Stimulated activated CD4-positive, alpha-beta T cell treated with anti-CD3 and anti-CD28 coated beads, Interleukin-4, amount 100 ng/mL, for 1 hour (primary cell): ENCODE measurements around the gene TRAK1.

ENCODE experiments used
- DNase-seq: peaks from one replicate; pipeline ENCODE4 v3.0.0-alpha.2; 2020

Gene TRAK1

DNA sequence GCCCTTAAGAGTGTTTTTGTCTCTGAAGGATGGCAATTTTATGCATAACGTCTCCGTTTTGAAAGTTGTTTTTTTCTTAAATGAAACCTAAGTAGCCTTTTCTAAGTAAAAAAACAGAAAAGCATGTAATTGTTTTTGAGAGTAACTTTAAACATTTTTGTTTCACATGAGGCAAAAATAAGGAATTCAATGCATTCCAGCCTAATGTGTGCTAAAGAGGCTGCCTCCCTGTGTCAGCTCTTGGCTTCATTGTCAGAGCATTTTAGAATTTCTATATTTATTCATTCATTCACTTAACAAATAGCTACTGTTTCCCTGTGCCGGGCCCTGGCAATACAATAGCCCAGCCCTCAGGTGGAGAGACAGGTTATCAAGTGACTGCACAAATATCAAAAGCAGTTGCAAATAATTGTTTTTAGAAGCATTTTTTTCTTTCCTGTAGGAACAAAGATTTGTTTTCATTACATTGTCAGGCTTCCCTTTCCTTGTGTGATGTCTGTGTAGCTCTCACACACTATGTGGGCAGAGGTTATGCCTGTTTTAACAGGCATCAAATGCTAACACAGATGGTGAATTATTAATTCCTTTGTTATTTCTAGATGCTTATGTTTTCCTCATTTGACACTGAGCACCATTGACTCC, 93.0 kb downstream of the TRAK1 start:
- DNase-seq: no peak

DNA sequence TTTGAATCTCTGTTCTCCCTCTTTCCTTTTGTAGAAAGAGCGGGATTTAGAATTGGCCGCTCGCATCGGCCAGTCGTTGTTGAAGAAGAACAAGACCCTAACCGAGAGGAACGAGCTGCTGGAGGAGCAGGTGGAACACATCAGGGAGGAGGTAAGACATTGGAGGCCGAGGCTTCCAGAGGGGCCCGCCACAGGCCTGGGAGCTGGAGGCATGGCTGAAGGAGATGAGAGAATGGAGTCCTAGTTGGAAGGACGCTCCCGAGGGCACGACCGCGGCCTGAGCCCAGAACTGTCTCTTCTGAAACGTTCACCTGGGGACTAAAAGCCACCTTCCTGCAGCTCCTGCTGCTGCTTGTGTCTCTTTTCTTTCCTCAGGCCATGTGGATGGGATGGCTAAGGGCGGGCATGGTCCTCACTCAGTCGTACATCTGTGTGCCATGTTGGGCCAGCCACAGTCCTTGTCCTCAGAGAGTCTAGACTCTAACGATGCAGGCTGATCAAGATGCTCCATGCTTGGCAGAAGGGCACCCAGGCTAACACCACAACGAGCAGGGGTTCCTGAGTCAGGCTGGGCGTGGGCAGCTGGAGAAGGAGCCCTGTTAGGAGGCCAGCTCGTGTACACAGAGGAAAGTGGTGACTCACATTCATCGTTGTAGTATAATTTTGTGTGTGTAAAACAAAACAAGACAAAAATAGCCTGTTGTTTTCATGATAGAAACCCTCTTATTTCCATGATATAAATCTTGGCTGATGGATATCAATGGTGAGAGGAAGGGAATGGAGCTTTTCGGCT, 93.7 kb downstream of the TRAK1 start:
- no peak for DNase-seq

- DNase-seq: no peak
Observed at GRCh38 chr3:42187936-42188335, 96.8 kb downstream of the TRAK1 start.

GRCh38 chr3:42188376-42188775, 97.2 kb downstream of the TRAK1 start:
- no peak for DNase-seq

DNA sequence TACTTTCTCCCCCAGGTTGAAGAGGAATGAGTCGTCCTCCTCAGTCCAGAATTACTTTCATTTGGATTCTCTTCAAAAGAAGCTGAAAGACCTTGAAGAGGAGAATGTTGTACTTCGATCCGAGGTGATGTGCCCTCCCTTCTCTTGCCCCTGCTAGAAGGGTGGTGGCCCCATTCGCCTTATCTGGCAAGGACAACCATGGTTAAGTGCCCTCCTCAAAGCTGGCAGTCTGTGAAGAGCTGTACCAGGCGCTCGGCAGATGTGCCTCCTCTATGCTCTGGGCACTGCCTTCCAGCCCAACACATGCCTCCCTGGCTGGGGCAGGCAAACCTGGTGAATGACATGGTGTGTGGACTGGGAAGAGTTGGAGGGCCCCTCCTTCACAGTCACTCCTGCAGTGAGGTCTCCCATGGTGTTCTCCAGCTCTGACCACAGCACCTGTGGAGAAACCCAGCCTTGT, 97.9 kb downstream of the TRAK1 start:
- no peak for DNase-seq

DNA sequence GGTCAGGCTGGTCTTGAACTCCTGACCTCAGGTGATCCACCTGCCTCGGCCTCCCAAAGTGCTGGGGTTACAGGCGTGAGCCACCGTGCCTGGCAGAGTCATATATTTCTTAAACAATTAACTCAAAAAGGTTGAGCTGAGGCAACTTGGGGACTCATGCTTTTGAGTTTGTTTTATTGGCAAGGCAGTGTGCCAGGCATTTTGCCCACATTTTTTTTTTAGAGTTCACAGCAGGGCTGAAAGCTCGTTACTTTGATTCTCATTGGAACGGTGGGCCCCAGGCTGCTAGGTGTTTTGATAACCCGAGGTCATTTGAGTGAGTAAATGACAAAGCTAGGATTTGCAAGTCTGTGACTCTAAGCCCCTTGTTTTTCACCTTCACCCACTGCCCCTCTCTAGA, 98.6 kb downstream of the TRAK1 start:
- DNase-seq: no peak

DNA sequence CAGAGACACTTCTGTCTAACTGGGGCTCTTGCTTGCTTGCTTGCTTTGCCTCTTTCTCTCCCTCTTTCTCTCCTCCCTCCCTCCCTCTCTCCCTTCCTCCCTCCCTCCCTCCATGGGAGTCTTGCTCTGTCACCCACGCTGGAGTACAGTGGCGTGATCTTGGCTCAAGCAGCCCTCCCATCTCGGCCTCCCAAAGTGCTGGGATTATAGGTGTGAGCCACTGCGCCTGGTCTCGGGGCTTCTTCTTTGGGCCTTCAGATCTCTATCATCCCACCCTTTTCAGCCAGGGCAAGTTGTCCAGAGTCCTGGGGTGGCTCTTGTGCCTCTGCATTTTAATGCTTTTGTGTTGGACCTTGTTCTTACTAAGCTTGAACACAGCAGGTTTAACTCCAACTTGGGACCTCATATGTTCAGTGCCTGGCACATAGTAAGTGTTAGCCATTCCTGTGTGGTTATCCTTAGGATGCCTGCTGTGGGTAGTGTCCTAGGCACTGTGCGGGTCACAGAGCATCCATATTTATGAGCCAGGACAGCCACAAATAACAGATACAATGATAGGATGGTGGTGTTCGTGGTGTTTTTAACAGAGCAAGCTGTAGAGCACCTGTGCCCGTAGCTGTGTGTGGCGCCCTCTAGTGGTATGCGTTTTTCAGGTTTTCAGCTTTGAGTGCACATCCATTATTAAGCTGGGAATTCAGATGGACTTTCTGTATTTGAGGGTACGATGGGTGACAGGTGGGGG, 99.7 kb downstream of the TRAK1 start:
- peak; percentile 60 for DNase-seq

- no peak for DNase-seq
Observed at GRCh38 chr3:42191443-42191747, 100.2 kb downstream of the TRAK1 start.

- no peak for DNase-seq
Observed at GRCh38 chr3:42192334-42193200, 101.4 kb downstream of the TRAK1 start.

DNA sequence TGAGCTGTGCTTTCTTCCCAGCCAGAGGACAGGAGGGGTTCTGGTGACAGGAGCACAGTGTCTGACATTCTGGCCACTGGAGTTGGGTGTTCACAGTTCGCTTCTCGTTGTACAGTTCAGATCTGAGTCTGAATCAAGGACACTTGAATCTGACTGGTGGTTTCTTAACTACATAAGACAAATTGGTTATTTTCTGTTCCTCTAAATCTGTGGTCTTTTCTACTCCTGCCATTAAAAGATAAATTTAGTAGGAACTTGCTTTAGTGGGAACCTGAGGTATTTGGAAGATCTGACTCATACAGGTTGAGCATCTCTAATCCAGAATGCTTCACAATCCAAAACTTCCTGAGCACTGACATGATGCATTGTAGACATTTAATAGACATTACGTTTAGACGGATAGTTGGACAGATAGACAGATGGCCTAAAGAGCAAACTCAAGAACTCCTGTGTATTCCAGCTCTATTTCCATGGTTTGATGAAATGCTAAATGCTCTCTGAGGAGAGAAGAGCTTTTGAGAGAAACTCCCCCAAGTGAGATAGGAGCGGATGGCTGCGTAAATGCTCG, 103.9 kb downstream of the TRAK1 start:
- no peak for DNase-seq

- no peak for DNase-seq
Observed at GRCh38 chr3:42195879-42196330, 104.7 kb downstream of the TRAK1 start.

GRCh38 chr3:42198709-42199108, 107.6 kb downstream of the TRAK1 start:
- DNase-seq: no peak

GRCh38 chr3:42202217-42202865, 111.2 kb downstream of the TRAK1 start:
- no peak for DNase-seq

DNA sequence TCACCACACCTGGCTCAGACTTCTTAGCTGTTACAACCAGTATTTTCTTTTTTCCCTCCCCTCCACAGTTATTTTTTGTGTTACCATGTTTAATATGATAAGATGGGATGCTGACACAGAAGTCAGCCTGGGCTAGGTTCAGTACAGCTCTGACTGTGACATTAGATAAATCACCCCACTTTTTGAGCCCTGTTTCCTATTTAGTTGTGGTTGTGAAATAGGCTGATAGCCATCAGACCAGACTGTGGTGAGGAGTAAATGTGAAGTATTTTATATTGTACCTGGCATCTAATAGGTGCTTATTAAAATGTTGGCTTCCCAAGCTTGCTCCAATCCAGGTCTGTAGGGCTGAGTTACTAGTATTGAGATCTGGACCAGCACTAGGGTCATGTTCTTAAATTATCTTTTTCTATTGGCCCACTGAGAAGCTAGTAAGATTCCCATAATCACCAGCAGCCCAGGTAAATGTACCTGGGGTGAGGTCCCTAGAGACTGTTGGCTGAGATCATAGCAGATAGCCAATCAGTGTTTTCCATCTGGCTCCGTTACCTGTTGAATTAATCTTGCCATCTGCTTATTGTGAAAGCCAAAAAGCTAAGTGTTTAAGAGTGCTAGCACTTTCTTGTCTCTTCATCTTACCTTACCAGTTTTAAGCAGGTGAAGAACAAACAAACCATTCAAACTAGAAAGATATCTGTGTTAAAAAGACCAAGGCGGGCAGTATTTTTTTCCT, 113.9 kb downstream of the TRAK1 start:
- no peak for DNase-seq

GRCh38 chr3:42205800-42206514, 114.8 kb downstream of the TRAK1 start:
- DNase-seq: no peak

GRCh38 chr3:42209917-42210316, 118.8 kb downstream of the TRAK1 start:
- no peak for DNase-seq

- no peak for DNase-seq
Observed at GRCh38 chr3:42210726-42211125, 119.6 kb downstream of the TRAK1 start.

- DNase-seq: no peak
Observed at GRCh38 chr3:42213417-42213816, 122.3 kb downstream of the TRAK1 start.

DNA sequence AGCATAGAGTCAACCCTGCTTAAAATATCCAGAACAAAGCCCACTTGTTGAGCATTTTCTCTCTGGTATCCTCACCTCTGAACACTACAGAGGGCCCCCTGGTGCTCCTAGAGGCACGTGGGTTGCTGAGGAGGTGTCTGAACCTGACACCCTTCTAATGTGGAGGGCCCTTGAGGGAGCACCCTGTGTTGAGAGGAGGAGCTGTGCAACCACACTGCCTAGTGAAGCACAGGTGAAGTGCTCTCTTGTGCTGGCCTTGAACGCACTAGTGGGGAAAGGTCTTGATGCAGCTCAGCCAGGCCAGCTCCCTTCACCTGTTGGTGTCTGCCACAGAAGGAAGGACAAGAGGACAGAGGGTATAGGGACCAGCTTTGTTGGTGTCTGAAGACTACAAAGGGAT, 122.9 kb downstream of the TRAK1 start:
- no peak for DNase-seq

GRCh38 chr3:42214565-42215283, 123.6 kb downstream of the TRAK1 start:
- no peak for DNase-seq
